Motor neuron (in vitro differentiated cells): Measurements from ENCODE around the gene OR1A1. TPM values are rescaled to one million over a fixed set of nuclear protein-coding genes. Genes with fewer than 3 reads are reported as not detected.
"Not testable (repeated sequence)": the region's sequence is repeated elsewhere in the genome, so short reads cannot be mapped to it uniquely, and the experiment has no call there.

Experiments
- ATAC-seq, 8 experiments: fragments of 200-7000 bp; cut with Tn5 transposase; replicated peaks in 6 of 8; 2 replicates each; pipeline ENCODE4 v1.8.0; 2021; ENCODE audit warnings: mild to moderate bottlenecking in 8 of 8, moderate library complexity in 8 of 8
- H3K27ac ChIP-seq, 2 donors: fragments of 250-450 bp; sonication (Bioruptor Pico); 2 replicates each; pipeline ENCODE4 v1.9.0; 2021; ENCODE audit warnings: antibody characterized with exemption in 2 of 2, mild to moderate bottlenecking in 2 of 2, moderate library complexity in 1 of 2
- H3K4me1 ChIP-seq, 2 donors: fragments of 250-450 bp; sonication (Bioruptor Pico); replicated peaks in 1 of 2; 2 replicates each; pipeline ENCODE4 v1.6.1; 2021; ENCODE audit warnings: antibody characterized with exemption in 2 of 2, mild to moderate bottlenecking in 2 of 2, moderate library complexity in 1 of 2
- H3K4me3 ChIP-seq, 5 donors: fragments of 250-450 bp; sonication (Bioruptor Pico); 2 replicates each; pipeline ENCODE4 v1.9.0; 2021; ENCODE audit warnings: antibody characterized with exemption in 5 of 5, mild to moderate bottlenecking in 5 of 5, moderate library complexity in 4 of 5
- WGBS, 10 experiments: fragments of 450-650 bp; shearing (Covaris generic); methylation state at CpG; one replicate each; pipeline ENCODE4 v1.0.0; 2022; 5-methylcytosine and 5-hydroxymethylcytosine counted together
- in situ Hi-C, 9 experiments: fragments of 400-800 bp; cut with MboI; loops; one replicate each; pipeline ENCODE4 v1.15.0; 2021; ENCODE audit warnings: low sequenced_read_pairs in 9 of 9, low pct_unique_long_range_greater_than_20kb in 2 of 9; ENCODE audit not compliant: unreplicated experiment in 9 of 9
- total RNA-seq, 8 experiments: library from RNA; unstranded; fragments of 300-600 nt; gene quantifications; 2 replicates each; pipeline versions ENCODE4 v1.2.3 to v1.2.4, GENCODE V29; 2022

OR1A1 gene, protein sequence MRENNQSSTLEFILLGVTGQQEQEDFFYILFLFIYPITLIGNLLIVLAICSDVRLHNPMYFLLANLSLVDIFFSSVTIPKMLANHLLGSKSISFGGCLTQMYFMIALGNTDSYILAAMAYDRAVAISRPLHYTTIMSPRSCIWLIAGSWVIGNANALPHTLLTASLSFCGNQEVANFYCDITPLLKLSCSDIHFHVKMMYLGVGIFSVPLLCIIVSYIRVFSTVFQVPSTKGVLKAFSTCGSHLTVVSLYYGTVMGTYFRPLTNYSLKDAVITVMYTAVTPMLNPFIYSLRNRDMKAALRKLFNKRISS
- total RNA-seq = under 1 TPM in 5 of 8 experiments, not detected in 3; 0.10 to 0.59 (median 0.38) TPM

DNA sequence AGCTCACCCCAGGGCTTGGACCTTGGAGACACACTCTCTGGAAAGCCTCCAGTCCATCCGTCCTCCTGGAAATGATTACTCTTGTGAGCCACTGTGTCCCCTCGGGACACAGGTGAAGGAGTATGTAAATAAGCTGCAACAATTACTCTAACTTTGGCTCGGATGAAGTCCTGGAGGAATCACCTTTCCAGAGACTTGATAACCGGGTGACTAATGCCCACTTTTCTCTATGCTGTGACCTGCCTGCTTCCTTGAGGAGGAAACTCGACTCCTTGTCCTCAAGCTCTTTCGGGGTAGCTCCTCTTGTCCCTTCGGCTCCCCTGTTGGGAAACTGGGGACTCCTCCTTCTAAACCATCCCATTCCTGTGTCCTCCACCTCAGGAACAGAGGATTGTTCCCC, at the start of gene OR1A1:
TSS of gene OR1A1 (plus strand) at position 301 of the 400 bp plus-strand sequence. CDS start 7,954 bp downstream, outside the sequence.
- ATAC-seq = no peak
- H3K27ac ChIP-seq = no peak within 1 kb of the TSS
- H3K4me1 ChIP-seq = no peaks in the 10 kb centered on the region
- H3K4me3 ChIP-seq = no peak within 1 kb of the TSS
- 0 to 100% (median 40%) methylated on average over 1 to 5 of the region's 7 CpGs; no CpG with 5 or more reads in 3 of the 10 experiments for WGBS, 10 experiments
- in situ Hi-C loops = no loop called here

DNA sequence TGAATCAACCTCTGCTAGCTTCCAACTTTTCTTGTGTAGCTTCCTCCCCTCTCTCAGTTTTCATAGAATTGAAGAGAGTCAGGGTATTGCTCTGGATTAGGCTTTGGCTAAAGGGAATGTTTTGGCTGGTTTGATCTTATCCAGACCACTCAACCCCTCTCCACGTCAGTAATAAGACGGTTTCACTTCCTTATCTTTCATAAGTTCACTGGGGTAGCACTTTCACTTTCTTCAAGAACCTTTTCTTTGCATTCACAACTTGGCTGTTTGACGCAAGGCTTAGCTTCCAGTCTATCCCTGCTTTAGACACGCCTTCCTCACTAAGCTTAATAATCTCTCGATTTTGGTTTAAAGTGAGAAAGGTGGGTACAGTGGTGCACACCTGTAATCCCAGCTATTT, 39.9 kb upstream of the OR1A1 start:
- no peak for ATAC-seq
- WGBS, 10 experiments = 0 to 100% (median 79%) methylated on average over 1 to 5 of the region's 5 CpGs; no CpG with 5 or more reads in 2 of the 10 experiments
- Histone ChIP-seq H3K4me3 (no peak overlapping the region), H3K4me1 (no peaks in the 10 kb centered on the region), H3K27ac (no peak overlapping the region)
- in situ Hi-C loops = no loop called here

DNA sequence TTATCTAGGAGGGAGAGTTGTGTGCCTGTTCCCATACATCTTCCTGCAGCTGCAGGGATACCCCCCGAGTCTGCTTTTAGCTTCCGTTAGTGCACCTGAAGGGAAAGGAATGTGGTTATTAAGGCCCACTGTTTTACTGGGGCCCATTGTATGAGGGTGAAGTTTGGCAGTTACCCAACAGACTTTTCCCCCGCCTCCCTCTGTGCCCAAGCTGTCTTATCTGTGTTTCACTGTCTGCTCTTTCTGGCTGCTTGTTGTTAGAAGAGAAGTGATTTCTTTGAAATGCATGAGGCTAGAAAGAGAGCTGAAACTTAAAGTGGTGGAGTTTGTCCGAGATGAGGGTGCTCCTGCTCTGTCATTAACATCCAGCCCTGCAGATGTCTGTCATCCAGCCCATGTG, 17.5 kb upstream of the OR1A1 start:
- in situ Hi-C loops = no loop called here
- no peak for ATAC-seq
- 13 to 29% (median 20%) methylated on average over 1 to 3 of the region's 4 CpGs; no CpG with 5 or more reads in 4 of the 10 experiments for WGBS, 10 experiments
- Histone ChIP-seq H3K4me3 (no peak overlapping the region), H3K4me1 (no peaks in the 10 kb centered on the region), H3K27ac (no peak overlapping the region)

- H3K4me1 ChIP-seq = no peaks in the 10 kb centered on the region
- H3K4me3 ChIP-seq = no peak within 1 kb of the TSS
- H3K27ac ChIP-seq = no peak within 1 kb of the TSS
- no peak for ATAC-seq
- WGBS, 10 experiments = 0 to 77% (median 29%) methylated on average over 1 to 4 of the region's 4 CpGs; no CpG with 5 or more reads in 1 of the 10 experiments
- in situ Hi-C loops = no loop called here
These were observed 10.2 kb upstream of the OR1A1 start, which contains the start of gene OR1A2 for GRCh38 chr17:3197219-3197618. Gene OR1A2, plus strand, starts transcription at chr17:3197519. Its CDS starts 0 bp downstream, at chr17:3197519.

- in situ Hi-C loops = no loop called here
- 50 to 100% (median 87%) methylated on average over 2 to 6 of the region's 6 CpGs; no CpG with 5 or more reads in 6 of the 10 experiments for WGBS, 10 experiments
- no peak for ATAC-seq
These were observed 1.0 kb downstream of the OR1A1 start for GRCh38 chr17:3208484-3208883.

DNA sequence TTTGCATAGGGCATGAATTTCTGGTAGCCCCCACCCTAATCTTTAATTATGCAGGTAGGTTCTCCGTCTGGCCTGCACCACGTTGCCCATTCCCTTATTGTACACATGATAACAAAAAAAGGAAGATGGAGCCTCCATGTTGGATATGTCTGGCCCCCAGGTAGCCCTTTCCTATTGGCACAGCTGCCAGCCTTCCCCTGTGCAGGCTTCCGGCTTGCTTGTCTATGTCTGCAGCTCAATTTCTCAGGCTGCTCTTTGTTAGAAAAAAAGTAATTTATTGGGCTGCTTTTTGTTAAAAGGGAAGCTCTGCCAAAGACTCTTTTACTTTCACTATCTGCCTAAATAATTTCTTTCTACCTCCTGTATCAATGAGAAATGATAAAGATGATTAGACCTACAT, 5.5 kb downstream of the OR1A1 start:
- no peak overlapping the region for H3K27ac ChIP-seq
- in situ Hi-C loops = no loop called here
- no peak overlapping the region for H3K4me3 ChIP-seq
- WGBS, 10 experiments = 0 to 100% (median 85%) methylated on average over 1 to 2 of the region's 3 CpGs; no CpG with 5 or more reads in 3 of the 10 experiments
- no peaks in the 10 kb centered on the region for H3K4me1 ChIP-seq
- ATAC-seq = no peak

More at GRCh38 chr17:3208484-3208883, 1.0 kb downstream of the OR1A1 start:
- Histone ChIP-seq H3K4me1 (no peaks in the 10 kb centered on the region), H3K4me3 (no peak overlapping the region), H3K27ac (no peak overlapping the region)

DNA sequence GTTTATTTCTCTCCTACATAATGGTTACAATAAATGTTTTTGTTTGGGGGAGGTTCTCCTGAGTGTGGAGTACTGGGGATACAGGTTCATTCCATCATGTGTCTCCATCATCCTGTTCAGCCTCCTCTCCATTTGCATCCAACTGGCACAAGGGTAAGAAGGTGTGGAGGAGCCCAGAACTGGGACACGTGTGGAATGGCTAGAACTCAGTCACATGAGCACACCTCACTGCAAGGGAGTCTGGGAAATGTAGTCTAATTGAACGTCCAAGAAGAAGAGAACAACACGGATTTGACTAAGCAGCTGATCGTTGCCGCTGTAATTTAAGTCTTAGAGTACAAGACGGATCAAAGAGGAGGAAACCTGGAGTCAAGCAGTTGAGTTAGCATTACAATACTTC, 6.1 kb downstream of the OR1A1 start:
- Histone ChIP-seq H3K27ac (no peak overlapping the region), H3K4me1 (no peaks in the 10 kb centered on the region), H3K4me3 (no peak overlapping the region)
- ATAC-seq = peak in 1 of 8 experiments; percentile 39
- WGBS, 10 experiments = 0 to 80% (median 46%) methylated on average over 2 to 6 of the region's 6 CpGs; no CpG with 5 or more reads in 2 of the 10 experiments
- in situ Hi-C loops = no loop called here

DNA sequence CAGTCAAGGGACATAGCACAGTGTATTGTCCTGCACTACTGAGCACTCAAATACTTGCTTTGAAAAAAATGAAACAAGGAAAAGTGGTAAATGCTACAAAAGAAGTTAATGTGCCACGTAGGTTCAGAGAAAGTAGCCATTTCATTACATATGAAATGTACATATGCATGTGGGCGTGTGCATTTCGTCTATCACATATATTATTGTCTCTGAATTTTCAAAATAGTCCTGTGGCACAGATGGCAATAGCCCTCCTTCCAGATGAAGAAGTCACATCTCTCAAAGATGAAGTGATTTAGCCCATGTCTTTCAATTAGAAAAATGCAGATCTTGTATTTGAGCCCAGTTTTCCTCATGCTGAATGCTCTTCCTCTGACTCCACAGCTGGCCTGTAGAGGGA, 12.5 kb downstream of the OR1A1 start:
- in situ Hi-C loops, H3K27ac ChIP-seq, H3K4me3 ChIP-seq, H3K4me1 ChIP-seq: not testable (repeated sequence)
- WGBS, 10 experiments = 0 to 76% (median 46%) methylated on average over 1 to 3 of the region's 3 CpGs
- peak in 3 of 8 experiments; percentile 51 to 91 (median 62) for ATAC-seq

DNA sequence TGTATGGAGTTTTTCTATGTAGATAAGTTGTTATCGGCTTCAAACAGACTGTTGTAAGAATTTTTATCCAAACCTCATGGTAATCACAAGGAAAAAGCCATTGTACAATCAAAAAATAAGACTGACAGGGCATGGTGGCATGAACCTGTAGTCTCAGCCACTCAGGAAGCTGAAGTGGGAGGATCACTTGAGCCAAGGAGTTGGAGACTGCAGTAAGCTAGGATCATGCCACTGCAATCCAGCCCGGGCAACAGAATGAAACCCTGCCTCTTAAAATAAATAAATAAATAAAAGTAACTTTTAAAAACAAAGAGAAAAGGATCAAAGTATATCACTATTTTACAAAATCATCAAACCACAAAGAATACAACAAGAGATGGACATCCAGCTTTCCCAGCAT, 14.4 kb downstream of the OR1A1 start:
- in situ Hi-C loops = no loop called here
- Histone ChIP-seq H3K4me3 (no peak overlapping the region), H3K27ac (no peak overlapping the region), H3K4me1 (no peaks in the 10 kb centered on the region)
- WGBS, 10 experiments = 14 to 100% (median 62%) methylated on average over 1 to 2 of the region's 2 CpGs; no CpG with 5 or more reads in 2 of the 10 experiments
- no peak for ATAC-seq

GRCh38 chr17:3222505-3222904, 15.0 kb downstream of the OR1A1 start:
- 0 to 83% (median 69%) methylated on average over 1 to 2 of the region's 2 CpGs; no CpG with 5 or more reads in 5 of the 10 experiments for WGBS, 10 experiments
- no peaks in the 10 kb centered on the region for H3K4me1 ChIP-seq
- peak in 2 of 8 experiments; percentile 51 to 77 for ATAC-seq
- in situ Hi-C loops = no loop called here
- H3K27ac ChIP-seq = no peak overlapping the region
- H3K4me3 ChIP-seq = no peak overlapping the region

GRCh38 chr17:3224721-3225352, 17.4 kb downstream of the OR1A1 start:
- H3K4me1 ChIP-seq, H3K4me3 ChIP-seq, H3K27ac ChIP-seq, in situ Hi-C loops: not testable (repeated sequence)
- peak in 1 of 8 experiments; percentile 42 for ATAC-seq

DNA sequence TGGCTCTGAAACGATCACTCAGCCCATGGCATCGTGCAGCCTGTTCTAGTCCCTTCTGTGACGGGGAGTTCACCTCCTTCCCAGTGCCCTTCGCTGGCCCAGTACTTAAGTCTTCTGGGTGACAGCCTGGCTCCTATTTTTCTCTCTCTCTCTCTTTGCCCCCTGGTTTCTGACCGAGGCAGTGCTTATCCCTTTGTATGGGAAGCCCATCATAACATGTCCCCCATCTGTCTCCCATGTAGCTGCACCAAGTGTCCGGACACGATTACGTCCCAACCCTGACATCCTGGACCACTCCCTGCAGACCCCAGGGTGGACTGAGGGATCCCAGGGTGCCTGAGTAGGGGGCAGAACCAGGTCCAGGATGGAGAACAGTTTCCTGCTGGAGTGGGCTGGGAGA, 24.8 kb downstream of the OR1A1 start:
- H3K4me3 ChIP-seq, ATAC-seq, H3K4me1 ChIP-seq, in situ Hi-C loops, H3K27ac ChIP-seq: not testable (repeated sequence)
- no CpG with 5 or more reads among the region's 8 CpGs for WGBS, 10 experiments

DNA sequence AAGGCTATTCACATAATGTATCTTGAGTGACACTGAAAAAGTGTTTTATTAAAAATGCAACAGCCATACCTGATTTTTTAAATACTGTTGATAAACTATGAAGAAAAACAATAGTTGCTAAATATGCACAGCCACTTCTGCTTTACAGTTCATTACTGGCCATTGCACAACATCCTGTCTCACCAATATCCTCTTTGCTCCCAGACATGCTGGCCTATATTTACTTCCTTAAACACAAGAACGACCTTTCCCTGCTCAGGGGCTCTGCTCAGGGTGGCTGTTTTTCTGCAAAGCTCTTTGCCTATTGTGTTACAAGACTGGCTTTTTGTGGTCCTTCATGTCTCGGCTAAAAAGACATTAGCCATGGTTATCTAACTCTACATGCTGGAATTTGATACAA, 31.2 kb downstream of the OR1A1 start:
- WGBS, 10 experiments = no CpG with 5 or more reads among the region's 2 CpGs
- H3K27ac ChIP-seq, ATAC-seq, H3K4me3 ChIP-seq, H3K4me1 ChIP-seq, in situ Hi-C loops: not testable (repeated sequence)
